Caco-2 (cell line): ENCODE measurements around the gene KBTBD13. TPM values are rescaled to one million over a fixed set of nuclear protein-coding genes. Genes with fewer than 3 reads are reported as not detected.

Experiments
- BruUV-seq: library from RNA; stranded (reverse); fragments of 400-500 nt; replicated peaks from 2 replicates; lab custom pipeline; 2021; lab: Mats Ljungman, UMichigan
- CTCF ChIA-PET: fragments of 300-600 bp; sonication (Branson Sonifier 250); formaldehyde crosslinking; loops from one replicate; lab custom pipeline; 2022; ENCODE audit warnings: antibody characterized with exemption; lab: Charles Lee
- POLR2A ChIA-PET: fragments of 300-600 bp; sonication (Branson Sonifier 250); formaldehyde crosslinking; loops from one replicate; lab custom pipeline; 2022; ENCODE audit warnings: antibody characterized with exemption; lab: Charles Lee
- DNase-seq, 2 experiments: peaks; one replicate each; pipeline versions ENCODE4 v3.0.0 to v3.0.0-alpha.2; 2020 to 2022
- H3K27me3 ChIP-seq: replicated peaks from 2 replicates; pipeline ENCODE4 v1.6.0; 2011; ENCODE audit warnings: low read length; ENCODE audit not compliant: control insufficient read depth, insufficient read depth
- H3K36me3 ChIP-seq: 2 replicates; pipeline ENCODE4 v1.5.1; 2011; ENCODE audit warnings: low read length; ENCODE audit not compliant: control insufficient read depth, insufficient read depth
- H3K4me1 ChIP-seq: fragments of 250-450 bp; sonication (Bioruptor Pico); 2 replicates; pipeline ENCODE4 v1.5.1; 2020; ENCODE audit warnings: mild to moderate bottlenecking
- H3K4me3 ChIP-seq: 2 replicates; pipeline ENCODE4 v1.5.1; 2011; ENCODE audit warnings: low read depth, mild to moderate bottlenecking, control low read depth, low read length
- H3K9me3 ChIP-seq: fragments of 250-450 bp; sonication (Bioruptor Pico); 2 replicates; pipeline ENCODE4 v1.5.1; 2020; ENCODE audit warnings: mild to moderate bottlenecking, moderate library complexity
- H3K27ac Mint-ChIP-seq: one replicate; pipeline ENCODE4 v1.8.0; 2022; ENCODE audit warnings: mixed read lengths; ENCODE audit not compliant: unreplicated experiment
- H3K27me3 Mint-ChIP-seq: one replicate; pipeline ENCODE4 v1.8.0; 2022; ENCODE audit warnings: mixed read lengths; ENCODE audit not compliant: insufficient read depth, unreplicated experiment
- H3K36me3 Mint-ChIP-seq: one replicate; pipeline ENCODE4 v1.8.0; 2022; ENCODE audit warnings: mild to moderate bottlenecking, mixed read lengths; ENCODE audit not compliant: insufficient read depth, unreplicated experiment
- H3K4me1 Mint-ChIP-seq: one replicate; pipeline ENCODE4 v1.8.0; 2022; ENCODE audit warnings: low read depth, mixed read lengths; ENCODE audit not compliant: unreplicated experiment
- H3K4me3 Mint-ChIP-seq: one replicate; pipeline ENCODE4 v1.8.0; 2022; ENCODE audit warnings: mild to moderate bottlenecking, moderate library complexity, mixed read lengths; ENCODE audit not compliant: unreplicated experiment
- H3K9me3 Mint-ChIP-seq: one replicate; pipeline ENCODE4 v1.8.0; 2022; ENCODE audit warnings: mixed read lengths; ENCODE audit not compliant: unreplicated experiment
- CTCF ChIP-seq, 2 experiments: fragments of 200-600 bp in 1 of 2; IDR thresholded peaks; 1 replicate in 1 of 2; 2 replicates in 1 of 2; pipeline versions ENCODE4 v1.5.1 to v1.8.0; 2011 to 2022; ENCODE audit warnings: antibody characterized with exemption in 1 of 2, control low read depth in 1 of 2, inconsistent platforms in 1 of 2, low read depth in 1 of 2, low read length in 1 of 2, mild to moderate bottlenecking in 1 of 2, moderate library complexity in 1 of 2; ENCODE audit not compliant: insufficient read depth in 1 of 2, severe bottlenecking in 1 of 2, unreplicated experiment in 1 of 2
- intact Hi-C: fragments of 100-400 bp; cut with micrococcal nuclease; formaldehyde crosslinking; loops from one replicate; pipeline ENCODE4 v1.10.0; 2022; ENCODE audit not compliant: unreplicated experiment
- total RNA-seq: library from RNA; stranded (reverse); gene quantifications from 2 replicates; pipeline ENCODE4 v1.2.3, GENCODE V29; 2022

Gene KBTBD13
- total RNA-seq, 1 experiment from 2014 or later = not detected

GRCh38 chr15:65110676-65111292, 34.2 kb downstream of the KBTBD13 start:
- Mint-ChIP-seq H3K9me3 (no peaks in the 10 kb centered on the region), H3K36me3 (peaks cover 17% of the 10 kb centered on the region), H3K4me1 (no peaks in the 10 kb centered on the region), H3K27me3 (no peaks in the 10 kb centered on the region), H3K4me3 (no peak overlapping the region), H3K27ac (no peak overlapping the region)
- intact Hi-C loops = no loop called here
- DNase-seq = no peak
- CTCF ChIA-PET = interaction anchor here (0.8 to 1.9 kb wide), 3 partner anchors 10 to 50 kb away, joined by 3 to 8 read pairs (median 4); no protein-coding TSS in a partner anchor
- H3K9me3 ChIP-seq = no peaks in the 10 kb centered on the region
- POLR2A ChIA-PET = no interaction called here
- no peaks in the 10 kb centered on the region for H3K27me3 ChIP-seq
- no peaks in the 10 kb centered on the region for H3K4me1 ChIP-seq
- H3K36me3 ChIP-seq = no peaks in the 10 kb centered on the region
- no peak overlapping the region for H3K4me3 ChIP-seq
- no TSS peak for BruUV-seq
- no peak for TF ChIP-seq CTCF (IDR thresholded peaks at IDR 0.05; ENCODE audit: insufficient read depth in 1 of 2, low read depth in 1 of 2, low read length in 1 of 2, severe bottlenecking in 1 of 2, unreplicated experiment in 1 of 2)

DNA sequence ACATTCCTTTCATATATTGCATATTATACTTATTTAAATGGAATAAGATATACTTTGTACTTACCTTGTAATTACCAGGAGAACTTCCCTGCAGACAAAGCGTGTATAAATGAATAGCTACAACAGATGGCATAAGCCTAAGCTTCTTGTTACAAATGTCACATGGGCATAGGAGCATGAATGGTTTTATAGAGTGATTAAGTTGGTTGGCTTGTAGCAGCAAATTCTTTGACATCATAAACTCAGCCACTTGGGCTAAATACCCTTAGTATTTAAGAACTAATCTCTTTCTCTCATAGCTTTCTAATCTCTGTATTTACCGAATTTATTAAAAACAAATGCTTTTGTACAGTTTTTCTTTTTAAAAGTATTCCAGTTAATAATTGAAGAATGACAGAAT, 38.5 kb downstream of the KBTBD13 start, which contains the start of gene UBAP1L:
Gene UBAP1L, minus strand, starts transcription at position 115 of the 400 bp plus-strand sequence. CDS start 8,985 bp downstream, outside the sequence.
- Mint-ChIP-seq H3K9me3 (no peaks in the 10 kb centered on the region), H3K27ac (no peak within 1 kb of the TSS), H3K27me3 (no peaks in the 10 kb centered on the region), H3K4me3 (no peak within 1 kb of the TSS), H3K4me1 (no peaks in the 10 kb centered on the region), H3K36me3 (peaks cover 47% of the 10 kb centered on the region)
- intact Hi-C loops = no loop called here
- POLR2A ChIA-PET = no interaction called here
- H3K4me1 ChIP-seq = no peaks in the 10 kb centered on the region
- H3K36me3 ChIP-seq = peaks cover 1% of the 10 kb centered on the region
- no peaks in the 10 kb centered on the region for H3K9me3 ChIP-seq
- CTCF ChIA-PET = interaction anchor here (0.5 to 0.8 kb wide), 5 partner anchors 13 to 102 kb away, joined by 3 to 4 read pairs (median 4); partner anchors contain the start of gene CLPX
- BruUV-seq = no TSS peak
- no peak within 1 kb of the TSS for H3K4me3 ChIP-seq
- no peaks in the 10 kb centered on the region for H3K27me3 ChIP-seq
- no peak for DNase-seq
- no peak for TF ChIP-seq CTCF (IDR thresholded peaks at IDR 0.05; ENCODE audit: insufficient read depth in 1 of 2, low read depth in 1 of 2, low read length in 1 of 2, severe bottlenecking in 1 of 2, unreplicated experiment in 1 of 2)

DNA sequence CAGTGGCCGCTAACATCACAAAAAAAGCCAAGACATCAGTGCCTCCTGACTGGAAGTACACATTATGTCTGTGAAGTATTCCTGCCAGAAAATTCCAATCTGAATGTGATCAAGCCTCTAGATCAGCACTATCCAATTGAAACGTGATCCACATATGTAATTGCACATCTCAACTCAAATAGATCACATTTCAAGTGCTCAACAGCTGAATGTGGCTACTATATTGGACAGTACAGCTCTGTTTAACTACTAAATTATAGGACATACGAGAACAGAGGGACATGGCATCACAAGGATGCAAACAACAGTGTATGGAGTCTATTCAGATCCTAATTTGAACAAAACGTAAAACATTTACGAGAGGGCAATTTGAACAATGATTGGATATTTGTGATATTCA, 39.0 kb downstream of the KBTBD13 start:
- BruUV-seq = no TSS peak
- Mint-ChIP-seq H3K27me3 (no peaks in the 10 kb centered on the region), H3K4me3 (no peak overlapping the region), H3K27ac (no peak overlapping the region), H3K9me3 (no peaks in the 10 kb centered on the region), H3K36me3 (peaks cover 46% of the 10 kb centered on the region), H3K4me1 (no peaks in the 10 kb centered on the region)
- ChIA-PET CTCF (interaction anchor here (0.5 to 0.8 kb wide), 3 partner anchors 70 to 102 kb away, joined by 3 to 4 read pairs (median 3); partner anchors contain the start of gene CLPX), POLR2A (no interaction called here)
- intact Hi-C loops = no loop called here
- Histone ChIP-seq H3K36me3 (peaks cover 1% of the 10 kb centered on the region), H3K4me1 (no peaks in the 10 kb centered on the region), H3K4me3 (no peak overlapping the region), H3K27me3 (no peaks in the 10 kb centered on the region), H3K9me3 (no peaks in the 10 kb centered on the region)
- TF ChIP-seq CTCF (IDR thresholded peaks at IDR 0.05; ENCODE audit: insufficient read depth in 1 of 2, low read depth in 1 of 2, low read length in 1 of 2, severe bottlenecking in 1 of 2, unreplicated experiment in 1 of 2) = no peak
- no peak for DNase-seq

Other genes starting within 250 kb of the KBTBD13 start
- gene PLEKHO2, start 234.8 kb upstream of the KBTBD13 start, total RNA-seq = 4.5 and 4.9 TPM in 2 replicates
- 1.3 and 1.6 TPM in 2 replicates for gene ANKDD1A, start 164.8 kb upstream of the KBTBD13 start, total RNA-seq
- 69.4 and 72.9 TPM in 2 replicates for gene SPG21, start 86.8 kb upstream of the KBTBD13 start, total RNA-seq
- 24.7 and 29.9 TPM in 2 replicates for gene MTFMT, start 47.1 kb upstream of the KBTBD13 start, total RNA-seq
- gene SLC51B, start 31.4 kb upstream of the KBTBD13 start, total RNA-seq = 15.4 and 17.1 TPM in 2 replicates
- gene RASL12, start 8.8 kb upstream of the KBTBD13 start, total RNA-seq = 6.0 and 6.4 TPM in 2 replicates
- 2.2 and 2.7 TPM in 2 replicates for gene UBAP1L, start 38.5 kb downstream of the KBTBD13 start, total RNA-seq
- 26.2 and 32.6 TPM in 2 replicates for gene PDCD7, start 57.1 kb downstream of the KBTBD13 start, total RNA-seq
- 51.4 and 59.4 TPM in 2 replicates for gene CLPX, start 108.6 kb downstream of the KBTBD13 start, total RNA-seq
- not detected in 2 replicates for gene CILP, start 134.7 kb downstream of the KBTBD13 start, total RNA-seq
- 6.9 and 9.5 TPM in 2 replicates for gene PARP16, start 210.1 kb downstream of the KBTBD13 start, total RNA-seq
- not detected in 2 replicates for gene RNU5A-1, start 219.3 kb downstream of the KBTBD13 start, total RNA-seq
- not detected in 2 replicates for gene RNU5B-1, start 227.9 kb downstream of the KBTBD13 start, total RNA-seq